B cell (primary cell): ENCODE measurements around the gene GRID1. TPM values are rescaled to one million over a fixed set of nuclear protein-coding genes. Genes with fewer than 3 reads are reported as not detected.

Experiments
- ATAC-seq: fragments of 200-7000 bp; cut with Tn5 transposase; one replicate; pipeline ENCODE4 v1.10.0; 2021; ENCODE audit warnings: low read depth, mild to moderate bottlenecking, moderate number of reproducible peaks, moderate library complexity
- CTCF ChIA-PET: fragments of 350-600 bp; sonication (Branson Sonifier 250); formaldehyde crosslinking; loops from one replicate; lab custom pipeline; 2021; ENCODE audit warnings: antibody characterized with exemption, inconsistent platforms; lab: Charles Lee
- POLR2A ChIA-PET: fragments of 350-600 bp; sonication (Branson Sonifier 250); formaldehyde crosslinking; loops from one replicate; lab custom pipeline; 2021; ENCODE audit warnings: antibody characterized with exemption; lab: Charles Lee
- DNase-seq: peaks from one replicate; pipeline ENCODE4 v3.0.0; 2013
- H2AFZ ChIP-seq: 2 replicates; pipeline ENCODE4 v1.6.1; 2012; ENCODE audit warnings: mild to moderate bottlenecking, low read depth, low read length; ENCODE audit not compliant: insufficient read depth, poor library complexity, severe bottlenecking
- H3K27ac ChIP-seq, 2 donors: 1 replicate in 1 of 2; 2 replicates in 1 of 2; pipeline ENCODE4 v1.5.1; 2012 to 2013; ENCODE audit warnings: low read length in 2 of 2, mild to moderate bottlenecking in 2 of 2, moderate library complexity in 1 of 2
- H3K27me3 ChIP-seq, 4 experiments: fragments of 200-600 bp in 1 of 4; sonication (generic) in 1 of 4; replicated peaks in 1 of 4; 1 replicate in 2 of 4; 2 replicates in 2 of 4; pipeline versions ENCODE4 v1.6.1 to v1.7.0; 2013 to 2016; ENCODE audit warnings: low read length in 3 of 4, mild to moderate bottlenecking in 2 of 4, mixed read lengths in 1 of 4, moderate library complexity in 1 of 4; ENCODE audit not compliant: insufficient read depth in 4 of 4, control insufficient read depth in 3 of 4; ENCODE audit errors: control extremely low read depth in 1 of 4
- H3K36me3 ChIP-seq, 2 experiments: replicated peaks in 1 of 2; 1 replicate in 1 of 2; 2 replicates in 1 of 2; pipeline versions ENCODE4 v1.6.1 to v1.7.1; 2013; ENCODE audit warnings: low read length in 1 of 2; ENCODE audit not compliant: insufficient read depth in 2 of 2, control insufficient read depth in 1 of 2; ENCODE audit errors: control extremely low read depth in 1 of 2, extremely low read depth in 1 of 2
- H3K4me1 ChIP-seq, 2 donors: fragments of 200-600 bp in 1 of 2; sonication (generic) in 1 of 2; 1 replicate in 1 of 2; 2 replicates in 1 of 2; pipeline versions ENCODE4 v1.5.1 to v1.6.1; 2013 to 2017; ENCODE audit warnings: low read length in 2 of 2; ENCODE audit not compliant: control insufficient read depth in 2 of 2, insufficient read depth in 2 of 2
- H3K4me2 ChIP-seq: replicated peaks from 2 replicates; pipeline ENCODE3; 2012; ENCODE audit warnings: mild to moderate bottlenecking, low read depth, low read length; ENCODE audit not compliant: poor library complexity, severe bottlenecking
- H3K4me3 ChIP-seq, 5 experiments: fragments of 200-600 bp in 1 of 5; sonication (generic) in 1 of 5; 1 replicate in 3 of 5; 2 replicates in 2 of 5; pipeline versions ENCODE4 v1.5.1 to v1.7.0; 2011 to 2016; ENCODE audit warnings: low read length in 4 of 5, mild to moderate bottlenecking in 4 of 5, low read depth in 2 of 5, control low read depth in 1 of 5, moderate library complexity in 1 of 5; ENCODE audit not compliant: insufficient read depth in 1 of 5; ENCODE audit errors: control extremely low read depth in 1 of 5, extremely low read depth in 1 of 5
- H3K79me2 ChIP-seq: fragments of 200-600 bp; sonication (generic); one replicate; pipeline ENCODE4 v1.6.0; 2016; ENCODE audit warnings: low read length; ENCODE audit not compliant: control insufficient read depth, insufficient read depth
- H3K9ac ChIP-seq: fragments of 200-600 bp; sonication (generic); 2 replicates; pipeline ENCODE4 v1.6.1; 2017; ENCODE audit warnings: mild to moderate bottlenecking, low read length, moderate library complexity
- H3K9me3 ChIP-seq, 3 donors: one replicate each; pipeline versions ENCODE4 v1.6.1 to v1.7.1; 2013; ENCODE audit warnings: low read length in 2 of 3; ENCODE audit not compliant: control insufficient read depth in 2 of 3, insufficient read depth in 1 of 3; ENCODE audit errors: control extremely low read depth in 1 of 3
- H4K20me1 ChIP-seq: 2 replicates; pipeline ENCODE4 v1.6.0; 2012; ENCODE audit warnings: mild to moderate bottlenecking, low read length; ENCODE audit not compliant: insufficient read depth, control insufficient read depth, poor library complexity, severe bottlenecking
- H3K27ac Mint-ChIP-seq: one replicate; pipeline ENCODE4 v1.8.0; 2021; ENCODE audit warnings: mixed read lengths
- H3K27me3 Mint-ChIP-seq: one replicate; pipeline ENCODE4 v1.8.0; 2021; ENCODE audit warnings: mixed read lengths
- H3K4me1 Mint-ChIP-seq: one replicate; pipeline ENCODE4 v1.8.0; 2021; ENCODE audit warnings: mixed read lengths
- H3K4me3 Mint-ChIP-seq: one replicate; pipeline ENCODE4 v1.8.0; 2021; ENCODE audit warnings: mixed read lengths
- H3K9me3 Mint-ChIP-seq: one replicate; pipeline ENCODE4 v1.8.0; 2022; ENCODE audit warnings: mixed read lengths; ENCODE audit not compliant: insufficient read depth
- CTCF ChIP-seq: fragments of 200-600 bp; IDR thresholded peaks from one replicate; pipeline ENCODE4 v1.8.0; 2022; ENCODE audit warnings: antibody characterized with exemption, mild to moderate bottlenecking
- EZH2 ChIP-seq: IDR thresholded peaks from 2 replicates; pipeline ENCODE4 v1.6.1; 2012; ENCODE audit warnings: borderline replicate concordance, low read depth, mild to moderate bottlenecking, moderate library complexity, low read length; ENCODE audit not compliant: insufficient read depth, poor library complexity, severe bottlenecking
- WGBS: methylation state at CpG from one replicate; pipeline ENCODE4 v1.1.5; 2013; ENCODE audit warnings: missing lambda C conversion rate; ENCODE audit not compliant: insufficient coverage; 5-methylcytosine and 5-hydroxymethylcytosine counted together
- intact Hi-C: fragments of 100-400 bp; cut with micrococcal nuclease; formaldehyde crosslinking; loops from one replicate; pipeline ENCODE4 v1.10.0; 2022
- polyA plus RNA-seq: library from polyadenylated mRNA; depleted of rRNA; stranded (reverse); fragments of >200 nt; gene quantifications from 2 replicates; pipeline ENCODE4 v1.2.3, GENCODE V29; 2012
- total RNA-seq, 2 donors: library from RNA; stranded (reverse); fragments of 120-200 nt in 1 of 2; gene quantifications; 1 replicate in 1 of 2; 2 replicates in 1 of 2; pipeline versions ENCODE4 v1.2.3 to v1.2.4, GENCODE V29; 2013 to 2022

GRID1 gene
- total and polyA plus RNA-seq, 2 donors (not counting 1 experiment from before 2014, with no cell fraction given) = not detected

GRCh38 chr10:86049442-86049841 is 317.2 kb downstream of the GRID1 start:
- POLR2A ChIA-PET = no interaction called here
- DNase-seq (no peak), ATAC-seq (no peak)
- Histone ChIP-seq H3K4me1 (no peaks in the 10 kb centered on the region), H3K9me3 (no peaks in the 10 kb centered on the region), H2AFZ (no peak overlapping the region), H3K4me2 (no peak overlapping the region), H3K9ac (no peak overlapping the region), H3K27me3 (no peaks in the 10 kb centered on the region), H3K27ac (no peak overlapping the region), H3K79me2 (no peaks in the 10 kb centered on the region), H3K36me3 (no peaks in the 10 kb centered on the region), H4K20me1 (no peaks in the 10 kb centered on the region), H3K4me3 (no peak overlapping the region)
- H3K9me3 Mint-ChIP-seq = no peaks in the 10 kb centered on the region
- no peaks in the 10 kb centered on the region for H3K4me1 Mint-ChIP-seq
- 93% methylated on average over 3 of the region's 4 CpGs for WGBS
- no peak for TF ChIP-seq CTCF
- TF ChIP-seq EZH2 = no peak
- H3K27ac Mint-ChIP-seq = no peak overlapping the region
- intact Hi-C loops = no loop called here
- H3K4me3 Mint-ChIP-seq = no peak overlapping the region
- CTCF ChIA-PET = no interaction called here
- peaks cover 31% of the 10 kb centered on the region for H3K27me3 Mint-ChIP-seq

- POLR2A ChIA-PET = no interaction called here
- ATAC-seq = no peak
- no peak overlapping the region for H3K4me3 Mint-ChIP-seq
These were observed 317.6 kb downstream of the GRID1 start for GRCh38 chr10:86048973-86049372.

More at GRCh38 chr10:86048973-86049372, 317.6 kb downstream of the GRID1 start:
- H3K27me3 Mint-ChIP-seq = peaks cover 31% of the 10 kb centered on the region
- no CpG with 5 or more reads among the region's 2 CpGs for WGBS
- H3K27ac Mint-ChIP-seq = no peak overlapping the region
- Histone ChIP-seq H3K36me3 (no peaks in the 10 kb centered on the region), H2AFZ (no peak overlapping the region), H3K27me3 (no peaks in the 10 kb centered on the region), H3K9ac (no peak overlapping the region), H4K20me1 (no peaks in the 10 kb centered on the region), H3K4me1 (no peaks in the 10 kb centered on the region), H3K9me3 (no peaks in the 10 kb centered on the region), H3K27ac (no peak overlapping the region), H3K4me2 (no peak overlapping the region), H3K4me3 (no peak overlapping the region), H3K79me2 (no peaks in the 10 kb centered on the region)
- CTCF ChIA-PET = no interaction called here
- no peaks in the 10 kb centered on the region for H3K4me1 Mint-ChIP-seq
- intact Hi-C loops = no loop called here
- DNase-seq = no peak
- H3K9me3 Mint-ChIP-seq = no peaks in the 10 kb centered on the region
- TF ChIP-seq CTCF (no peak), EZH2 (no peak)
